SK-N-SH (cell line): ENCODE measurements around the gene CHD9. TPM values are rescaled to one million over a fixed set of nuclear protein-coding genes. Genes with fewer than 3 reads are reported as not detected.
A peak's percentile ranks its signal among the peaks of the same experiment; 100 is the strongest.

ENCODE experiments used
- CTCF ChIA-PET: fragments of 300-600, 350-600 bp; formaldehyde crosslinking; extraction: SDS; loops from one replicate; lab custom pipeline; 2021; lab: Yijun Ruan, JAX
- POLR2A ChIA-PET: fragments of 350-600 bp; sonication (Branson Sonifier 250); formaldehyde crosslinking; extraction: SDS; loops from one replicate; lab custom pipeline; 2020; ENCODE audit warnings: antibody characterized with exemption, inconsistent platforms; lab: Yijun Ruan, JAX
- DNase-seq: peaks from one replicate; pipeline ENCODE4 v3.0.0; 2012
- H2AFZ ChIP-seq: fragments of 200-600 bp; sonication (generic); 2 replicates; pipeline ENCODE4 v1.8.1; 2016; ENCODE audit warnings: antibody characterized with exemption, mild to moderate bottlenecking, low read depth
- H3F3A ChIP-seq: fragments of 200-600 bp; sonication (generic); replicated peaks from 2 replicates; pipeline ENCODE3; 2016; ENCODE audit warnings: antibody characterized with exemption, mild to moderate bottlenecking; ENCODE audit not compliant: insufficient read depth
- H3K27ac ChIP-seq, 2 experiments: fragments of 200-500 bp in 1 of 2; fragments of 200-600 bp in 1 of 2; sonication (Bioruptor generic) in 1 of 2; sonication (generic), shearing (Covaris generic) in 1 of 2; 2 replicates each; pipeline versions ENCODE4 v1.5.1 to v1.6.1; 2014 to 2016; ENCODE audit warnings: low read depth in 2 of 2, inconsistent platforms in 1 of 2, low read length in 1 of 2, mild to moderate bottlenecking in 1 of 2, mixed read lengths in 1 of 2
- H3K27me3 ChIP-seq: fragments of 200-600 bp; sonication (generic), shearing (Covaris generic); 2 replicates; pipeline ENCODE4 v1.6.1; 2016; ENCODE audit warnings: mixed run types; ENCODE audit not compliant: insufficient read depth
- H3K36me3 ChIP-seq, 2 experiments: fragments of 200-500 bp in 1 of 2; fragments of 200-600 bp in 1 of 2; sonication (Bioruptor generic) in 1 of 2; sonication (generic) in 1 of 2; replicated peaks in 1 of 2; 2 replicates each; pipeline versions ENCODE3 to v1.5.1; 2014 to 2016; ENCODE audit warnings: low read length in 1 of 2, mild to moderate bottlenecking in 1 of 2; ENCODE audit not compliant: insufficient read depth in 2 of 2, control insufficient read depth in 1 of 2
- H3K4me1 ChIP-seq, 2 experiments: fragments of 200-500 bp in 1 of 2; fragments of 200-600 bp in 1 of 2; sonication (Bioruptor generic) in 1 of 2; sonication (generic), shearing (Covaris generic) in 1 of 2; 2 replicates each; pipeline versions ENCODE4 v1.5.1 to v1.6.1; 2014 to 2016; ENCODE audit warnings: low read depth in 1 of 2, low read length in 1 of 2, mixed run types in 1 of 2; ENCODE audit not compliant: insufficient read depth in 2 of 2, control insufficient read depth in 1 of 2
- H3K4me2 ChIP-seq: fragments of 200-600 bp; sonication (generic), shearing (Covaris generic); 2 replicates; pipeline ENCODE4 v1.6.1; 2017; ENCODE audit warnings: mixed run types
- H3K4me3 ChIP-seq, 2 experiments: fragments of 200-500 bp in 1 of 2; fragments of 200-600 bp in 1 of 2; sonication (Bioruptor generic) in 1 of 2; sonication (generic), shearing (Covaris generic) in 1 of 2; 2 replicates each; pipeline versions ENCODE4 v1.5.1 to v1.8.1; 2014 to 2016; ENCODE audit warnings: low read depth in 2 of 2, inconsistent platforms in 1 of 2, low read length in 1 of 2, mild to moderate bottlenecking in 1 of 2, mixed read lengths in 1 of 2, moderate library complexity in 1 of 2
- H3K79me2 ChIP-seq: fragments of 200-600 bp; sonication (generic); 2 replicates; pipeline ENCODE4 v1.8.1; 2017; ENCODE audit warnings: mild to moderate bottlenecking; ENCODE audit not compliant: insufficient read depth
- H3K9ac ChIP-seq: fragments of 200-600 bp; sonication (generic); 2 replicates; pipeline ENCODE4 v1.6.1; 2017; ENCODE audit warnings: mixed run types
- H3K9me2 ChIP-seq: fragments of 200-600 bp; sonication (generic); 2 replicates; pipeline ENCODE4 v1.6.1; 2017; ENCODE audit warnings: mixed run types
- H3K9me3 ChIP-seq: fragments of 200-600 bp; sonication (generic); 2 replicates; pipeline ENCODE4 v1.6.1; 2017; ENCODE audit warnings: mixed run types, mild to moderate bottlenecking, moderate library complexity
- H4K20me1 ChIP-seq: fragments of 200-600 bp; sonication (generic); 2 replicates; pipeline ENCODE4 v1.6.1; 2017; ENCODE audit warnings: mild to moderate bottlenecking, mixed run types; ENCODE audit not compliant: insufficient read depth
- CHD2 ChIP-seq: fragments of 150-350 bp; IDR thresholded peaks from 2 replicates; pipeline ENCODE4 v1.6.1; 2018; ENCODE audit warnings: low read length; ENCODE audit not compliant: partially characterized antibody
- FOXM1 ChIP-seq: IDR thresholded peaks from 2 replicates; pipeline ENCODE4 v1.4.0; 2012; ENCODE audit warnings: low read depth, mild to moderate bottlenecking
- GABPA ChIP-seq: IDR thresholded peaks from 2 replicates; pipeline ENCODE4 v1.4.0; 2012; ENCODE audit warnings: low read depth, mild to moderate bottlenecking
- GATA2 ChIP-seq: sonication (generic); formaldehyde crosslinking; IDR thresholded peaks from 2 replicates; pipeline ENCODE4 v1.5.0; 2020; ENCODE audit warnings: mild to moderate bottlenecking, missing genetic modification reagents
- MAX ChIP-seq: IDR thresholded peaks from 2 replicates; pipeline ENCODE4 v1.4.0; 2012; ENCODE audit warnings: low read depth
- MEF2A ChIP-seq: IDR thresholded peaks from 2 replicates; pipeline ENCODE4 v1.4.0; 2012; ENCODE audit warnings: low read depth, borderline replicate concordance
- NFIC ChIP-seq: IDR thresholded peaks from 2 replicates; pipeline ENCODE4 v1.4.0; 2012; ENCODE audit warnings: borderline replicate concordance
- NRF1 ChIP-seq: IDR thresholded peaks from 2 replicates; pipeline ENCODE4 v1.6.1; 2012; ENCODE audit warnings: low read depth, mild to moderate bottlenecking, low read length
- RCOR1 ChIP-seq: fragments of 150-350 bp; IDR thresholded peaks from 2 replicates; pipeline ENCODE4 v1.6.1; 2017; ENCODE audit warnings: antibody characterized with exemption, low read length
- REST ChIP-seq: IDR thresholded peaks from 2 replicates; pipeline ENCODE4 v1.6.1; 2012; ENCODE audit warnings: mild to moderate bottlenecking, low read depth, low read length, moderate library complexity
- RFX5 ChIP-seq: IDR thresholded peaks from 2 replicates; pipeline ENCODE4 v1.6.1; 2012; ENCODE audit warnings: mild to moderate bottlenecking, improper control_type of control experiment, low read length
- RXRA ChIP-seq: IDR thresholded peaks from 2 replicates; pipeline ENCODE4 v1.4.0; 2012; ENCODE audit warnings: low read depth, mild to moderate bottlenecking, borderline replicate concordance
- TAF1 ChIP-seq: IDR thresholded peaks from 2 replicates; pipeline ENCODE4 v1.6.1; 2012; ENCODE audit warnings: low read depth, mild to moderate bottlenecking, low read length, moderate library complexity, borderline replicate concordance
- TCF12 ChIP-seq: IDR thresholded peaks from 2 replicates; pipeline ENCODE4 v1.4.0; 2012
- TEAD4 ChIP-seq: IDR thresholded peaks from 2 replicates; pipeline ENCODE4 v1.4.0; 2012; ENCODE audit warnings: mild to moderate bottlenecking, borderline replicate concordance; ENCODE audit not compliant: insufficient read depth
- USF1 ChIP-seq: IDR thresholded peaks from 2 replicates; pipeline ENCODE4 v1.4.0; 2012; ENCODE audit warnings: low read depth, borderline replicate concordance
- USF2 ChIP-seq: fragments of 150-350 bp; IDR thresholded peaks from 2 replicates; pipeline ENCODE4 v1.6.1; 2017; ENCODE audit warnings: antibody characterized with exemption, low read length, low read depth, borderline replicate concordance
- YY1 ChIP-seq: IDR thresholded peaks from 2 replicates; pipeline ENCODE4 v1.4.0; 2012; ENCODE audit warnings: low read depth, mild to moderate bottlenecking
- WGBS: methylation state at CpG from one replicate; pipeline ENCODE4 v1.1.6; 2017; ENCODE audit warnings: low lambda C conversion rate; 5-methylcytosine and 5-hydroxymethylcytosine counted together
- polyA plus RNA-seq, 3 experiments: library from polyadenylated mRNA; depleted of rRNA; stranded (reverse); fragments of >200 nt; gene quantifications; 2 replicates each; pipeline ENCODE4 v1.2.3, GENCODE V29; 2012

Gene CHD9
- polyA plus RNA-seq, 1 of the 3 experiments (the other 2 are of a cell fraction) = 6.2 TPM

- TF ChIP-seq FOXM1 = peak; percentile 65; the same call in 1 of the 2 replicates
- TF ChIP-seq NRF1 = peak; percentile 68
- peak; percentile 75 for TF ChIP-seq USF1
- TF ChIP-seq USF2 = 0 out of 2 replicates have a peak, but pooled peaks have one; percentile 23
- TF ChIP-seq CHD2 = peak; percentile 13
- TF ChIP-seq REST = no peak; the same call in 1 of the 2 replicates
These were observed at the start of gene CHD9 (continued) for GRCh38 chr16:53054670-53055485.

DNA sequence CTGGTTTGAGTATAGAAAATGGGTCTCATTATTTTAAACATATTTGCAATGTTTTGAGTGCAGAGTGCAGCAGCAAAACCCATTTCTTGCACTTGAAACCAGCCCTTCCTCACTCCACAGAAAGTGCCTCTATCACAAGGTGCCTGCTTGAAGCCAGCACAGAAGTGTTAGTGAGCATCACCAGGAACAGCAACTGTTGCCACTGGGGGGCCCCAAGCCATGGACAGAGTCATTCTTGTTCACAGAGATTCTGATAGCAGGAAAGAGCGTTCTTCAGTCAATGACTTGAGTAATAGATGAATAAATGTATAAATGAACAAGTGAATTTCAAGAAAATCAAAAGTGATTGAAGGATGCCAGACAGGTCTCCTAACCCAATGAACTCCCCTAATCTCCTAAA, 47.7 kb upstream of the CHD9 start:
- Histone ChIP-seq H3K79me2 (no peaks in the 10 kb centered on the region), H2AFZ (no peak overlapping the region), H3K9me2 (no peaks in the 10 kb centered on the region), H3K27me3 (no peaks in the 10 kb centered on the region), H3F3A (no peaks in the 10 kb centered on the region), H3K4me3 (no peak overlapping the region), H3K36me3 (no peaks in the 10 kb centered on the region), H4K20me1 (no peaks in the 10 kb centered on the region), H3K4me2 (no peak overlapping the region), H3K27ac (no peak overlapping the region), H3K9me3 (no peaks in the 10 kb centered on the region), H3K9ac (no peak overlapping the region), H3K4me1 (no peaks in the 10 kb centered on the region)
- WGBS = 22% methylated on average over 1 of the region's 1 CpG
- CTCF ChIA-PET = no interaction called here
- POLR2A ChIA-PET = no interaction called here
- TF ChIP-seq TCF12 (no peak), RFX5 (no peak), FOXM1 (no peak), NFIC (no peak), NRF1 (no peak), GATA2 (no peak), MEF2A (no peak), TEAD4 (no peak), GABPA (no peak), RCOR1 (no peak), USF1 (no peak), REST (no peak), TAF1 (no peak), MAX (no peak), RXRA (no peak), YY1 (no peak)
- no peak for DNase-seq
